ENCODE data around the gene NOP9.
"Not testable (repeated sequence)": the region's sequence is repeated elsewhere in the genome, so short reads cannot be mapped to it uniquely, and the experiment has no call there.

The NOP9 gene

DNA sequence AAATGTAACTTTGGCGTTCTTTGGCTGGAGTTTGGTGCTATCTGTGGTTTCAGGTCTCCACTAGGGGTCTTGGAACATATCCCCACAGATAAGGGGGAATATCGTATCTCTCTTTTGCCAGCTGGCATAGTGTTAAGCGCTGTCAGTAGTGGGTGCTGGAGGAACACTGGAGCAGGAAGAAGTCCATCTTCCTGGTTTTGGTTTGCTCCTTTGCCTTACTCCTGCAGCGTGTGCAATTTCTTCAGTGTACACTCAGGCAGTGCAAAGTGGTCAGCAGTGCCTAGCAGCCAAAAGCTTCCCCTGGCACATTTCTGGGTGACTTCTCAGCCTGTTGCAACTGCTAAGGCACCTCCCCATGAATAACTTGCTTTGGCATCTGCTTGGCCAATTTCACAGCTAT is 51.9 kb downstream of the NOP9 start:
- Mint-ChIP-seq H3K36me3 (no peaks in the 10 kb centered on the region), H3K27ac (no peak overlapping the region), H3K4me1 (peaks cover 10% of the 10 kb centered on the region), H3K9me3 (no peaks in the 10 kb centered on the region), H3K4me3 (no peak overlapping the region)
- DNase-seq (ENCODE audit: low spot score in 2 of 2) (no peak), ATAC-seq (no peak)

DNA sequence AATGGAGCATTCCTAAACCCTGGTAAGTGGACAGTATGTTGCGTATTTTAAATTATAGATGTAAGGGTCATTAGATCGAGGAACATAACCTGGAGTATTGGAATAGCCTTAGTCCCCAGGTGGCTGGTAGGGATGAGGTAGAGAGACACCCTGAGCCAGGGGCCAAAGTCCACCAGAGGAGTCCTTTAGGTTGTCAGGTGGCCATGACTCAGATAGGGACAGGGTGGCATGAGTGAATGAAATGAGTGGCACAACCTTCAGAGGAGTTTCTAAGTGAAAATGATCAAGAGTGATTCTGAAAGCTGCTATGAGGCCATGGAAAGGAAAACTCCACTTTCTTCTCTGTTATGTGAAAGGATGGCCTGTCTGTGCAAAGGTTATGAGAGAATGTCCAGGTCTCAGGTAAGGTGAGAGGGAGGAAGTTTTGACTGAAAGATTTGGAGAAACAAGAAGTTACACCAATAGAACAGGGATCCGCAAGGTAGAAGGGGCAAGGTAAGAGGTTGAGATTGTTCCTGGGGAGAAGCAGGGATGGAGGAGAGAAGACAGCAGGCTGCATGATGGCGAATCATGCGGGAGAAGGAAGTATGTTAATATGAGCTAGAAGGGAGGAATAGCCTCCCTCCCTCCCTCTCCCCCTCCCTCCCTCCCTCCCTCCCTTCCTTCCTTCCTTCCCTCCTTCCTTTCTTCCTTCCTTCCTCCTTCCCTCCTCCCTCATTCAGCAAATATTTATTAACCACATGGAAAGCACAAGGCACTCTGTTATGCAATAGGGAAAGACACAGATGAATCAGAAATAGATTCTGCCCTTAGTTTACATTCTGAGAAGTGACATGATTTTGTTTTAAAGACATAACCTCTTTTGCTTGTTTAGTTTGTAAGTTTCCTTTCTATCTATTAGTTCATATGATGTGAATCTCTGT is 54.2 kb downstream of the NOP9 start:
- Mint-ChIP-seq H3K4me1 (peaks cover 10% of the 10 kb centered on the region), H3K27ac (no peak overlapping the region), H3K4me3 (no peak overlapping the region), H3K9me3 (no peaks in the 10 kb centered on the region), H3K36me3 (no peaks in the 10 kb centered on the region)
- ATAC-seq (peak; percentile 65), DNase-seq (ENCODE audit: low spot score in 2 of 2) (no peak)

DNA sequence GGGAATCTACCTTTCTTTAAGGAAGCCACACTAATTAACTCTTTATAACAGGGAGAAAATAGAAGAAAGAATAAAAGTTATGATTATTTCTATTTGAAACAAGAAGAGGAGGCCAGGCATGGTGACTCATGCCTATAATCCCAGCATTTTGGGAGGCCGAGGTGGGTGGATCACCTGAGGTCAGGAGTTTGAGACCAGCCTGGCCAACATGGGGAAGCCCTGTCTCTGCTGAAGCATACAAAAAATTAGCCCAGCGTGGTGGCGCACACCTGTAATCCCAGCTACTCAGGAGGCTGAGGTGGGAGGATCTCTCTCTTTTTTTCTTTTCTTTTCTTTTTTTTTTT is 54.8 kb downstream of the NOP9 start:
- not testable (repeated sequence) for H3K27ac Mint-ChIP-seq; H3K4me3 Mint-ChIP-seq; H3K36me3 Mint-ChIP-seq; H3K9me3 Mint-ChIP-seq; ATAC-seq; DNase-seq (ENCODE audit: low spot score in 2 of 2); H3K4me1 Mint-ChIP-seq

DNA sequence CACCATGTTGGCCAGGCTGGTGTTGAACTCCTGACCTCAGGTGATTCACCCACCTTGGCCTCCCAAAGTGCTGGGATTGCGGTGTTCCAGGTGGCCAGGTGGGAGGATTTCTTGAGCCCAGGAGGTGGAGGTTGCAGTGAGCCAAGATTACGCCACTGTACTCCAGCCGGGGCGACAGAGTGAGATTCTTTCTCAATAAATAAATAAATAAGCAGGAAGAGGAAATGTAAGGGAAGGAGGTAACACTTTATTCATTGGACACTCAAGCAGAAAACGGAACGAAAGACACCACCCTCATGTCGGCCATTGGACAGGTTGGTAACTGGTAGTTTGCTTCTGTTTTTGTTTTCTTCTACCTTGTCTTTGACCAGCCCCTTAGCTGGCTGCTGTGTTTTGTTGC is 55.4 kb downstream of the NOP9 start:
- ATAC-seq (no peak), DNase-seq (ENCODE audit: low spot score in 2 of 2) (no peak)
- Mint-ChIP-seq H3K27ac (no peak overlapping the region), H3K4me1 (peaks cover 10% of the 10 kb centered on the region), H3K4me3 (no peak overlapping the region), H3K9me3 (no peaks in the 10 kb centered on the region), H3K36me3 (no peaks in the 10 kb centered on the region)

DNA sequence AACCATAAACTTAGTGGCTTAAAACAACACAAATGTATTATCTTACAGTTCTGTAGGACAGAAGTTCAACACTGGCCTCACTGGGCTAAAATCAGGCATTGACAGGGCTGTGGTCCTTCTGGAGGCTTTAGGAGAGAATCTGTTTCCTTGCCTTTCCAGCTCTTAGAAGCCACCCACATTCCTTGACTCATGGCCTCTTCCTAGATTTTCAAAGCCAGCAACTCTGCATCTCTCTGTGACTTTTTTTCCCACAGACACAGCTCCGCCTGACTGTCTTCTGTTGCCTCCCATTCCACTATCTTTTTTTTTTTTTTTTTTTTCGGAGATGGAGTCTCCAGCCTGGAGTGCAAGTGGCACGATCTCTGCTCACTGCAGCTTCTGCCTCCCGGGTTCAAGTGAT is 56.6 kb downstream of the NOP9 start:
- ATAC-seq (no peak), DNase-seq (ENCODE audit: low spot score in 2 of 2) (no peak)
- Mint-ChIP-seq H3K9me3 (no peaks in the 10 kb centered on the region), H3K4me1 (peaks cover 10% of the 10 kb centered on the region), H3K4me3 (no peak overlapping the region), H3K36me3 (no peaks in the 10 kb centered on the region), H3K27ac (no peak overlapping the region)

Measured in stimulated activated effector memory CD8-positive, alpha-beta T cell treated with anti-CD3 and anti-CD28 coated beads, Interleukin-12 subunit alpha, Interleukin-12 subunit beta, amount 100 ng/mL, for 72 hours (primary cell).